Thoracic aorta (tissue), 2 donors: ENCODE results near the gene FXR2. TPM values are rescaled to one million over a fixed set of nuclear protein-coding genes. Genes with fewer than 3 reads are reported as not detected.

Source experiments
- ATAC-seq: fragments of 150-250 bp; one replicate; pipeline ENCODE4 v1.8.0; 2017; ENCODE audit warnings: low read depth; ENCODE audit not compliant: insufficient number of reproducible peaks, low FRiP score
- DNase-seq: peaks from one replicate; pipeline ENCODE4 v3.0.0-alpha.2; 2020; ENCODE audit warnings: low spot score
- H3K27ac ChIP-seq, 2 donors: fragments of 200-600 bp; sonication (generic); 1 replicate in 1 of 2; 2 replicates in 1 of 2; pipeline ENCODE4 v1.5.1; 2016; ENCODE audit warnings: mild to moderate bottlenecking in 2 of 2, moderate library complexity in 2 of 2
- H3K27me3 ChIP-seq: fragments of 200-600 bp; sonication (generic); replicated peaks from 2 replicates; pipeline ENCODE4 v1.6.0; 2016; ENCODE audit warnings: mild to moderate bottlenecking; ENCODE audit not compliant: insufficient read depth
- H3K36me3 ChIP-seq: fragments of 200-600 bp; sonication (generic); one replicate; pipeline ENCODE4 v1.5.1; 2016
- H3K4me1 ChIP-seq, 2 donors: fragments of 200-600 bp; sonication (generic); 1 replicate in 1 of 2; 2 replicates in 1 of 2; pipeline versions ENCODE4 v1.5.1 to v1.6.0; 2016; ENCODE audit warnings: low read depth in 2 of 2, mild to moderate bottlenecking in 1 of 2; ENCODE audit not compliant: control insufficient read depth in 1 of 2
- H3K4me3 ChIP-seq: fragments of 200-600 bp; sonication (generic); 2 replicates; pipeline ENCODE4 v1.5.1; 2016; ENCODE audit warnings: mild to moderate bottlenecking
- H3K9me3 ChIP-seq: fragments of 200-600 bp; sonication (generic); 2 replicates; pipeline ENCODE4 v1.5.1; 2016
- total RNA-seq, 2 donors: library from RNA; depleted of rRNA; stranded (reverse); fragments of >200 nt; gene quantifications; one replicate each; pipeline versions ENCODE4 v1.1.0 to v1.2.3, GENCODE V29; 2016
- TF ChIP-seq, protein P1 (sequence below): fragments of 200-600 bp; sonication (generic); IDR thresholded peaks from one replicate; pipeline ENCODE4 v1.5.1; 2019; ENCODE audit warnings: antibody characterized with exemption

FXR2 gene
- total RNA-seq, 2 donors from 2014 or later = 42.8 to 53.9 TPM

DNA sequence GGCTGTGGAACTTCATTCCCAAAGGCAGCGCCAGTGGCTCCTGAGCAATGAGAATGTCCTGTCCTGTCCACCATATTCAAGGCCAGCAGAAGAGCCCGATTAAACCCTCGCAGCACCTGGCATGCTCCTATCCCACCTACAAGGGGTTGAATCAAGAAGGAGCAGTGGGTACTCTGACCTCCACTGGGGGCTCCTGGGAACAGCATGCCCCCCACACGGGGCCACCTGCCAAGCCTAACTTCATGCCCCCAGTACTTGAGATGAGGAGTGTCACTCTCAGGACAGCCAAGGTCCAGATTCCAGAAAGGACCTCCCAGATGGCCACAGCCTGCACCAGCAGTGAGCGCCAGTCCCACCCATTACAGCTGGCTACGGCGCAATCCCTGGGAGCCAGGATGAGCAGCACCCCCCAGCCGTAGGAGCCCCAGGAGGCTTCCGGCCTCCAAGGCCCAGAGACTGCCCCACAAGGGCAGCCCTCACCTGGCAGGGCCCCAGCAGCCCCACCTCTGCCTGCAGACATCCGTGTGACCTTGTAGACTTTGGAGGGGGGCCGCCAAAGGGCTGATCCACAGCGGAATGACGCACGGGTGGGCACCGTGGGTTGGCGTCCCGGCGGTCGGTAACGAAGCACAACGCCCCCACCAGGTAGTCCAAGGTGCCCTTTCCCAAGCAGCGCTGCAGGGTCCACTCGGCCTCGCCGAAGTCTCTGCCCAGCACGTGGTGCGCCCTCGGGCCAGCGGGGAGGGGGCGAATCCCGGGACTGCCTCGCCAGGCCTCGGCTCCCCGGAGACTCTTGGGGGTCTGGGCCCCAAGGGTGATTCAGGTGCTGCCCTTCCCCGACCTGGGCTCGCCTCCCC, 32.1 kb downstream of the FXR2 start:
- Histone ChIP-seq H3K36me3 (peaks cover 11% of the 10 kb centered on the region), H3K4me3 (peak overlapping the region; percentile 75), H3K9me3 (no peaks in the 10 kb centered on the region), H3K4me1 (peaks cover 49 to 55% of the 10 kb centered on the region in 2 donors), H3K27me3 (no peaks in the 10 kb centered on the region), H3K27ac (peak overlapping the region; percentile 88 to 89)
- DNase-seq (no peak), ATAC-seq (no peak)
- TF ChIP-seq, protein P1, sequence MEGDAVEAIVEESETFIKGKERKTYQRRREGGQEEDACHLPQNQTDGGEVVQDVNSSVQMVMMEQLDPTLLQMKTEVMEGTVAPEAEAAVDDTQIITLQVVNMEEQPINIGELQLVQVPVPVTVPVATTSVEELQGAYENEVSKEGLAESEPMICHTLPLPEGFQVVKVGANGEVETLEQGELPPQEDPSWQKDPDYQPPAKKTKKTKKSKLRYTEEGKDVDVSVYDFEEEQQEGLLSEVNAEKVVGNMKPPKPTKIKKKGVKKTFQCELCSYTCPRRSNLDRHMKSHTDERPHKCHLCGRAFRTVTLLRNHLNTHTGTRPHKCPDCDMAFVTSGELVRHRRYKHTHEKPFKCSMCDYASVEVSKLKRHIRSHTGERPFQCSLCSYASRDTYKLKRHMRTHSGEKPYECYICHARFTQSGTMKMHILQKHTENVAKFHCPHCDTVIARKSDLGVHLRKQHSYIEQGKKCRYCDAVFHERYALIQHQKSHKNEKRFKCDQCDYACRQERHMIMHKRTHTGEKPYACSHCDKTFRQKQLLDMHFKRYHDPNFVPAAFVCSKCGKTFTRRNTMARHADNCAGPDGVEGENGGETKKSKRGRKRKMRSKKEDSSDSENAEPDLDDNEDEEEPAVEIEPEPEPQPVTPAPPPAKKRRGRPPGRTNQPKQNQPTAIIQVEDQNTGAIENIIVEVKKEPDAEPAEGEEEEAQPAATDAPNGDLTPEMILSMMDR = no peak

DNA sequence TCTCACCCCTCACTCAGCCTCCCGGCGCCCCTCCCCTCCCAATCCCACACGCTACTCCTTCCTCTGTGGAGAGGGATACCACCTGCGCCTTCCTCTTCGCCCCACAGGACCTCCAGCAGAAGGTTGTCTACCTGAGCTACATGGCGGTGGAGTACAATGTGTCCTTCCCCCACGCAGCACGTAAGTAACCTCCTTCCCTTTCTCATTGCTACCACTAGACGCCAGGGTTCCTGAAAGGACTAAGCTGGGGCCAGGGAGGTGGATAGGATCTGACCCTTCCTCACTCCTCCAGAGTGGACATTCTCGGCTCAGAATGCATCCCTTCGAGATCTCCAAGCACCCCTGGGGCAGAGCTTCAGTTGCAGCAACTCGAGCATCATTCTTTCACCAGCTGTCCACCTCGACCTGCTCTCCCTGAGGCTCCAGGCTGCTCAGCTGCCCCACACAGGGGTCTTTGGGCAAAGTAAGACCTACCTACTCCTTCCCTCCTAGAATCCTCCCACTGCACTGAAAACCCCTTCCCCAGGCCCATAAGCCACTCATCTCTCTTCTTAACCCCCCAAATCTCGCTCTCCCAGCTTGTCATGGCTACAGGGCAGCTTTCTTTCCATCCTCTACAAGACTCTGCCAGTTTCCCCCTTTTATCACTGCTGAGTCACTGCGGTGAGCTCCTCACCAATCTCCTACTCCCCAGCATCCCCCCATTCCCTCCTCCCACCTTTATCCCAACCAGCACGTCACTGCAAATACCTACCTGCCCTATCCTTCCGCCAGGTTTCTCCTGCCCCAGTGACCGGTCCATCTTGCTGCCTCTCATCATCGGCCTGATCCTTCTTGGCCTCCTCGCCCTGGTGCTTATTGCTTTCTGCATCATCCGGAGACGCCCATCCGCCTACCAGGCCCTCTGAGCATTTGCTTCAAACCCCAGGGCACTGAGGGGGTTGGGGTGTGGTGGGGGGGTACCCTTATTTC, 33.8 kb downstream of the FXR2 start:
- no peak for ATAC-seq
- H3K27me3 ChIP-seq = no peaks in the 10 kb centered on the region
- peaks cover 28% of the 10 kb centered on the region for H3K36me3 ChIP-seq
- H3K4me1 ChIP-seq = peaks cover 49 to 55% of the 10 kb centered on the region in 2 donors
- H3K9me3 ChIP-seq = no peaks in the 10 kb centered on the region
- DNase-seq = no peak
- peak overlapping the region; percentile 69 for H3K4me3 ChIP-seq
- H3K27ac ChIP-seq = peak overlapping the region; percentile 61 to 88
- TF ChIP-seq, protein P1 = no peak

DNA sequence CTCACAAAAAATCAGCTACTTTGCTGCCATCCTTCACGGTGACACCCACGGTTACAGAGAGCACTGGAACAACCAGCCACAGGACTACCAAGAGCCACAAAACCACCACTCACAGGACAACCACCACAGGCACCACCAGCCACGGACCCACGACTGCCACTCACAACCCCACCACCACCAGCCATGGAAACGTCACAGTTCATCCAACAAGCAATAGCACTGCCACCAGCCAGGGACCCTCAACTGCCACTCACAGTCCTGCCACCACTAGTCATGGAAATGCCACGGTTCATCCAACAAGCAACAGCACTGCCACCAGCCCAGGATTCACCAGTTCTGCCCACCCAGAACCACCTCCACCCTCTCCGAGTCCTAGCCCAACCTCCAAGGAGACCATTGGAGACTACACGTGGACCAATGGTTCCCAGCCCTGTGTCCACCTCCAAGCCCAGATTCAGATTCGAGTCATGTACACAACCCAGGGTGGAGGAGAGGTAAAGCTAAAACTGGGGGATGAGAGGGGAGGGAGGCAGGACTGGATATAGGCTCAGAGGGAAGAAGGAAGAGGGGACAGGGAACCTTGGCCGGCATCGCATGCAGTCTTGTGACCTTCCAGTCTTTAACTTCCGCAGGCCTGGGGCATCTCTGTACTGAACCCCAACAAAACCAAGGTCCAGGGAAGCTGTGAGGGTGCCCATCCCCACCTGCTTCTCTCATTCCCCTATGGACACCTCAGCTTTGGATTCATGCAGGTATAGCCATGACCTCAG, 34.7 kb downstream of the FXR2 start:
- Histone ChIP-seq H3K9me3 (no peaks in the 10 kb centered on the region), H3K4me1 (peaks cover 53 to 63% of the 10 kb centered on the region in 2 donors), H3K4me3 (peak overlapping the region; percentile 69), H3K27me3 (no peaks in the 10 kb centered on the region), H3K27ac (peak overlapping the region; percentile 75 to 88), H3K36me3 (peaks cover 37% of the 10 kb centered on the region)
- no peak for DNase-seq
- TF ChIP-seq, protein P1 = no peak
- ATAC-seq = no peak

DNA sequence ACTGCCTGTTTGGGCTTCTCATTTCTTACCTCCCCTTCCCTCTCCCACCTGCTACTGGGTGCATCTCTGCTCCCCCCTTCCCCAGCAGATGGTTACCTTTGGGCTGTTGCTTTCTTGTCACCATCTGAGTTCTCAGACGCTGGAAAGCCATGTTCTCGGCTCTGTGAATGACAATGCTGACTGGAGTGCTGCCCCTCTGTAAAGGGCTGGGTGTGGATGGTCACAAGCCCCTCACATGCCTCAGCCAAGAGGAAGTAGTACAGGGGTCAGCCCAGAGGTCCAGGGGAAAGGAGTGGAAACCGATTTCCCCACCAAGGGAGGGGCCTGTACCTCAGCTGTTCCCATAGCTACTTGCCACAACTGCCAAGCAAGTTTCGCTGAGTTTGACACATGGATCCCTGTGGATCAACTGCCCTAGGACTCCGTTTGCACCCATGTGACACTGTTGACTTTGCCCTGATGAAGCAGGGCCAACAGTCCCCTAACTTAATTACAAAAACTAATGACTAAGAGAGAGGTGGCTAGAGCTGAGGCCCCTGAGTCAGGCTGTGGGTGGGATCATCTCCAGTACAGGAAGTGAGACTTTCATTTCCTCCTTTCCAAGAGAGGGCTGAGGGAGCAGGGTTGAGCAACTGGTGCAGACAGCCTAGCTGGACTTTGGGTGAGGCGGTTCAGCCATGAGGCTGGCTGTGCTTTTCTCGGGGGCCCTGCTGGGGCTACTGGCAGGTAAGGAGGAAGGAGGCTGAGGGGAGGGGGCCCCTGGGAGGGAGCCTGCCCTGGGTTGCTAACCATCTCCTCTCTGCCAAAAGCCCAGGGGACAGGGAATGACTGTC, 35.5 kb downstream of the FXR2 start, which contains the start of gene CD68:
CD68 (plus strand) TSS at position 638 of the 833 bp plus-strand sequence; CDS start at position 678, 40 bp downstream.
- peak; percentile 68 for ATAC-seq
- TF ChIP-seq, protein P1 = no peak
- Histone ChIP-seq H3K9me3 (no peaks in the 10 kb centered on the region), H3K36me3 (peaks cover 45% of the 10 kb centered on the region), H3K4me3 (peak within 1 kb of the TSS; percentile 69), H3K27ac (peak within 1 kb of the TSS; percentile 75 to 88), H3K27me3 (no peaks in the 10 kb centered on the region), H3K4me1 (peaks cover 54 to 66% of the 10 kb centered on the region in 2 donors)
- DNase-seq = peak; percentile 77
